ENCODE results near the gene LAMTOR3. TPM values are rescaled to one million over a fixed set of nuclear protein-coding genes. Genes with fewer than 3 reads are reported as not detected.

LAMTOR3 gene
- total and polyA plus RNA-seq, 9 donors, result 36.5 to 53.4 (median 44.0) TPM

DNA sequence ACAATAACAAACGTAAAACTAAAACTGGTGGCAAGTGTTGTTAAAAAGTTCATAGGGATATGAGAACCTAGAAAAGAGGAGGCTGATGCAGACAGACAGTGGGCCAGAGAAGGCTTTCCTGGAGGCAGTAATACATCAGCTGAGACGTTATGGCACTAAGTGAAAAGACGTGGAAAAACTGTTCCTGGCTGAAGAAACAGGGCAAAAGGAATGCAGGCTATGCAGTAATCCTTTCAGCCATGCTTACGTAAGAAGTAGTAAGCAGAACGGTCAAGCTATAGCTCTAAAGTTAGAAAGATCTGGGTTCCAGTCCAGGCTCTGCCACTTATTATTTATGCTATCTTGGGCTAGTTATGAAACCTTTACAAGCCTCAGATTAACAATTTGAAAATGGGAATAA, 6.4 kb downstream of the LAMTOR3 start:
- H3K36me3 ChIP-seq, result no peaks in the 10 kb centered on the region
- H3K9me3 ChIP-seq, result no peaks in the 10 kb centered on the region
- no peaks in the 10 kb centered on the region for H3K27me3 ChIP-seq
- intact Hi-C loops (cut with DNase I), result loop anchor here in 2 of 4 donors (10.0 kb wide), 2 partner anchors 163 to 323 kb away; partner anchors contain the start of gene TRMT10A (in 1 of the 2)
- no peak for DNase-seq
- 52 to 61% (median 58%) methylated on average over 5 of the region's 5 CpGs for WGBS, 3 donors
- H3K4me1 ChIP-seq (ENCODE audit: insufficient read depth), result no peaks in the 10 kb centered on the region
- TF ChIP-seq POLR2A (IDR thresholded peaks at IDR 0.05) (no peak), EP300 (IDR thresholded peaks at IDR 0.05) (no peak)
- TF ChIP-seq, protein P1, sequence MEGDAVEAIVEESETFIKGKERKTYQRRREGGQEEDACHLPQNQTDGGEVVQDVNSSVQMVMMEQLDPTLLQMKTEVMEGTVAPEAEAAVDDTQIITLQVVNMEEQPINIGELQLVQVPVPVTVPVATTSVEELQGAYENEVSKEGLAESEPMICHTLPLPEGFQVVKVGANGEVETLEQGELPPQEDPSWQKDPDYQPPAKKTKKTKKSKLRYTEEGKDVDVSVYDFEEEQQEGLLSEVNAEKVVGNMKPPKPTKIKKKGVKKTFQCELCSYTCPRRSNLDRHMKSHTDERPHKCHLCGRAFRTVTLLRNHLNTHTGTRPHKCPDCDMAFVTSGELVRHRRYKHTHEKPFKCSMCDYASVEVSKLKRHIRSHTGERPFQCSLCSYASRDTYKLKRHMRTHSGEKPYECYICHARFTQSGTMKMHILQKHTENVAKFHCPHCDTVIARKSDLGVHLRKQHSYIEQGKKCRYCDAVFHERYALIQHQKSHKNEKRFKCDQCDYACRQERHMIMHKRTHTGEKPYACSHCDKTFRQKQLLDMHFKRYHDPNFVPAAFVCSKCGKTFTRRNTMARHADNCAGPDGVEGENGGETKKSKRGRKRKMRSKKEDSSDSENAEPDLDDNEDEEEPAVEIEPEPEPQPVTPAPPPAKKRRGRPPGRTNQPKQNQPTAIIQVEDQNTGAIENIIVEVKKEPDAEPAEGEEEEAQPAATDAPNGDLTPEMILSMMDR (IDR thresholded peaks at IDR 0.05), result no peak
- H3K27ac ChIP-seq, result no peak overlapping the region
- H3K4me3 ChIP-seq, result no peak overlapping the region

- Histone ChIP-seq H3K27ac (no peak overlapping the region), H3K27me3 (no peaks in the 10 kb centered on the region), H3K9me3 (no peaks in the 10 kb centered on the region), H3K4me1 (ENCODE audit: insufficient read depth) (no peaks in the 10 kb centered on the region), H3K36me3 (no peaks in the 10 kb centered on the region), H3K4me3 (no peak overlapping the region)
- no peak for DNase-seq
- 47 to 67% (median 60%) methylated on average over 4 of the region's 4 CpGs for WGBS, 3 donors
- no peak for TF ChIP-seq POLR2A (IDR thresholded peaks at IDR 0.05)
- intact Hi-C loops (cut with DNase I), result loop anchor here in 2 of 4 donors (10.0 kb wide), 2 partner anchors 161 to 321 kb away; partner anchors contain the start of gene TRMT10A (in 1 of the 2)
Observed at GRCh38 chr4:99886146-99886545, 8.1 kb downstream of the LAMTOR3 start.

DNA sequence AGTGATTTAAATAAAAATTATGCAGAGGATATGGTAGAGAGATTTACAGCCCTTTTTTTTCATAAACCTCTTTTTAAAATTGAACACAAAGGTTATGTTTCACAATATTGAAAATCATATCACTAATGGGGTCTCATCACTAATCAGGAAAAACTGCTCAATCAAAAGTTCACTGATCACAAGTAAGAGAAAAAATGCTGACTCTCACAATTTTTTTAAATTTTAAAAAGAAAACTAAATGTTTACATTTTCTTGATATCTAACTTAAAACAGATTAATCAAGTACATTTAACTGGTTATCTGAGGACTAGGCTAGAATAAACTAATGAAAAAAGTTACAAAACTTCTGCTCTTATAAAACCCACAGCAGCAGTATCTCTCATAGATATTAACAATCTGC, 8.5 kb downstream of the LAMTOR3 start:
- Histone ChIP-seq H3K4me1 (ENCODE audit: insufficient read depth) (no peaks in the 10 kb centered on the region), H3K27me3 (no peaks in the 10 kb centered on the region), H3K36me3 (no peaks in the 10 kb centered on the region), H3K4me3 (no peak overlapping the region), H3K27ac (no peak overlapping the region), H3K9me3 (no peaks in the 10 kb centered on the region)
- TF ChIP-seq, protein P1 (IDR thresholded peaks at IDR 0.05), result no peak
- TF ChIP-seq POLR2A (IDR thresholded peaks at IDR 0.05) (no peak), EP300 (IDR thresholded peaks at IDR 0.05) (no peak)
- no peak for DNase-seq
- intact Hi-C loops (cut with DNase I), result loop anchor here in 2 of 4 donors (10.0 kb wide), 2 partner anchors 161 to 321 kb away; partner anchors contain the start of gene TRMT10A (in 1 of the 2)

DNA sequence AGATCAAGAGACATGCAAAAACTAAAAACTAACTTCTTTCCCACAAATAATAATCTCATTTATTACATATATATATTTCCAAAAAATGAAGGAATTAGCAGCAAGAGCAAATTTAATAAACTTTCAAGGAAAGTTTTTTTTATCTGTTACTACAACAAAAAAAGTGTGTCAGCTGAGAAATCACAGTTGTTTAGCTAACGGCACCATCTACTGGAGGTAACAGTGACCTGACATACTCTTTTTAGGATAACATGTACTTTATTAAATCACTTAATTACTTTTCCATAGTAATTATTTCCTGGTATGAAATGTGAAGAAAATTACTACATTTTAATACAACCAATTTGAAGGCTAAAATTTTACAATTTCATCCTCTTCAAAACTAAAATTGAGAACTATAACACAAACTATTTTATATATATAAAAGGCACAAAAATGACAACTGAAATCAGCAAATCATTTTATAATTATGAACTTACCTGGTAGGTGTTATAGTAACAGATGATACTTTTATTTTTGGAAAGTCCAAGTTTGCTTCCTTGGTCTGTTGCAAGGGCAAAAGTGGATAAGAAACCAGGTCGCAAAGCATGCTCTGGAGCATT, 9.1 kb downstream of the LAMTOR3 start:
- intact Hi-C loops (cut with DNase I), result loop anchor here in 2 of 4 donors (10.0 kb wide), 2 partner anchors 160 to 320 kb away; partner anchors contain the start of gene TRMT10A (in 1 of the 2)
- H3K4me1 ChIP-seq (ENCODE audit: insufficient read depth), result no peaks in the 10 kb centered on the region
- DNase-seq, result no peak
- H3K9me3 ChIP-seq, result no peaks in the 10 kb centered on the region
- 53 to 60% (median 58%) methylated on average over 2 of the region's 2 CpGs for WGBS, 3 donors
- H3K4me3 ChIP-seq, result no peak overlapping the region
- TF ChIP-seq EP300 (IDR thresholded peaks at IDR 0.05), result no peak
- TF ChIP-seq POLR2A (IDR thresholded peaks at IDR 0.05), result no peak
- TF ChIP-seq, protein P1 (IDR thresholded peaks at IDR 0.05), result peak; percentile 53 to 60 (median 56)
- H3K27ac ChIP-seq, result no peak overlapping the region
- no peaks in the 10 kb centered on the region for H3K36me3 ChIP-seq
- H3K27me3 ChIP-seq, result no peaks in the 10 kb centered on the region

DNA sequence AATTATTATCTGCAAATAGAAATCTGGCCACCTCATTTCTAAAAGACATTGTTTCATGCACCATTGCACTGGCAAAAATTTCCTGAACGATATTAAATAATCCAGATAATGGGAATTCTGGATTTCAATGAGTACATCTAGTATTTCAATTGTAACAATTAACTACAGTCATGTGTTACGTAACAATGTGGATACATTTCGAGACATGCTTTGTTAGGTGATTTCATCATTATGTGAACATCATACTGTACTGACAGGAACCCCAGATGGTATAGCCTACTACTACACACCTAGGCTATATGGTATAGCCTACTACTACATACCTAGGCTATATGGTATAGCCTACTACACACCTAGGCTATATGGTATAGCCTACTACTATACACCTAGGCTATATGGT, 14.8 kb downstream of the LAMTOR3 start:
- Histone ChIP-seq H3K4me1 (ENCODE audit: insufficient read depth) (no peaks in the 10 kb centered on the region), H3K9me3 (no peaks in the 10 kb centered on the region), H3K4me3 (no peak overlapping the region), H3K36me3 (no peaks in the 10 kb centered on the region), H3K27ac (no peak overlapping the region), H3K27me3 (no peaks in the 10 kb centered on the region)
- no peak for DNase-seq
- TF ChIP-seq EP300 (IDR thresholded peaks at IDR 0.05) (no peak), POLR2A (IDR thresholded peaks at IDR 0.05) (no peak)
- TF ChIP-seq, protein P1 (IDR thresholded peaks at IDR 0.05), result no peak
- intact Hi-C loops (cut with DNase I), result no loop called here
- WGBS, 3 donors, result 93 to 94% (median 93%) methylated on average over 3 of the region's 3 CpGs
